HepG2 (cell line): ENCODE measurements around the gene GNPAT. TPM values are rescaled to one million over a fixed set of nuclear protein-coding genes. Genes with fewer than 3 reads are reported as not detected.

ENCODE experiments used
- ATAC-seq: fragments of 200-7000 bp; cut with Tn5 transposase; 3 replicates; pipeline ENCODE4 v1.9.1; 2020; ENCODE audit warnings: mild to moderate bottlenecking, moderate library complexity
- BruUV-seq: library from RNA; stranded (reverse); fragments of 400-500 nt; replicated peaks from 2 replicates; lab custom pipeline; 2021; lab: Mats Ljungman, UMichigan
- CTCF ChIA-PET: fragments of 300-600 bp; formaldehyde crosslinking; extraction: SDS; loops from one replicate; lab custom pipeline; 2021; ENCODE audit warnings: low total read pairs, inconsistent platforms, low intra/inter-chr PET ratio; lab: Yijun Ruan, JAX
- POLR2A ChIA-PET: fragments of 350-600 bp; sonication (Branson Sonifier 250); formaldehyde crosslinking; loops from one replicate; lab custom pipeline; 2020; ENCODE audit warnings: antibody characterized with exemption, inconsistent platforms; lab: Yijun Ruan, JAX
- DNase-seq: peaks from one replicate; pipeline ENCODE4 v3.0.0-alpha.2; 2015; ENCODE audit warnings: low spot score
- FAIRE-seq: peaks from 3 replicates; lab custom pipeline; 2011; peaks lifted over from hg19 to GRCh38; lab: Jason Lieb, UNC
- H2AFZ ChIP-seq: one replicate; pipeline ENCODE4 v1.6.1; 2011; ENCODE audit warnings: low read length, inconsistent platforms
- H3K27ac ChIP-seq: fragments of 300-600 bp; 3 replicates; pipeline ENCODE4 v1.8.0; 2011; ENCODE audit warnings: mixed run types, mild to moderate bottlenecking, mixed read lengths, low read length, inconsistent platforms; ENCODE audit not compliant: insufficient read depth; ENCODE audit errors: extremely low read length
- H3K27me3 ChIP-seq, 2 experiments: fragments of 200-600 bp in 1 of 2; 2 replicates in 1 of 2; 3 replicates in 1 of 2; pipeline versions ENCODE4 v1.6.0 to v1.8.0; 2011; ENCODE audit warnings: low read length in 2 of 2, mild to moderate bottlenecking in 2 of 2, moderate library complexity in 2 of 2, inconsistent platforms in 1 of 2; ENCODE audit not compliant: insufficient read depth in 2 of 2, control insufficient read depth in 1 of 2
- H3K36me3 ChIP-seq, 2 experiments: fragments of 200-600 bp in 1 of 2; replicated peaks in 1 of 2; 2 replicates in 1 of 2; 3 replicates in 1 of 2; pipeline versions ENCODE4 v1.5.1 to v1.8.0; 2011; ENCODE audit warnings: low read length in 2 of 2, inconsistent platforms in 1 of 2; ENCODE audit not compliant: insufficient read depth in 2 of 2, control insufficient read depth in 1 of 2
- H3K4me1 ChIP-seq: 2 replicates; pipeline ENCODE4 v1.5.1; 2012; ENCODE audit warnings: low read length, inconsistent platforms; ENCODE audit not compliant: insufficient read depth
- H3K4me2 ChIP-seq: 2 replicates; pipeline ENCODE4 v1.6.0; 2011; ENCODE audit warnings: low read depth, low read length, inconsistent platforms
- H3K4me3 ChIP-seq, 3 experiments: fragments of 200-600 bp in 1 of 3; sonication (generic), shearing (Covaris generic) in 1 of 3; replicated peaks in 1 of 3; 2 replicates each; pipeline ENCODE4 v1.5.1; 2011 to 2016; ENCODE audit warnings: low read length in 3 of 3, inconsistent platforms in 2 of 3, low read depth in 2 of 3, mild to moderate bottlenecking in 2 of 3, control low read depth in 1 of 3, mixed read lengths in 1 of 3; ENCODE audit not compliant: insufficient read depth in 1 of 3
- H3K79me2 ChIP-seq: one replicate; pipeline ENCODE4 v1.6.1; 2011; ENCODE audit warnings: low read length, inconsistent platforms; ENCODE audit not compliant: insufficient read depth
- H3K9ac ChIP-seq: 2 replicates; pipeline ENCODE4 v1.6.0; 2011; ENCODE audit warnings: mild to moderate bottlenecking, low read depth, low read length, inconsistent platforms; ENCODE audit not compliant: insufficient read depth
- H3K9me3 ChIP-seq: 2 replicates; pipeline ENCODE4 v1.5.1; 2012; ENCODE audit warnings: mild to moderate bottlenecking, low read length
- H4K20me1 ChIP-seq: 2 replicates; pipeline ENCODE4 v1.6.0; 2011; ENCODE audit warnings: inconsistent platforms, mild to moderate bottlenecking, low read length, moderate library complexity; ENCODE audit not compliant: insufficient read depth
- FOSL1 ChIP-seq: sonication (generic); formaldehyde crosslinking; IDR thresholded peaks from 2 replicates; pipeline ENCODE4 v1.9.0; 2021; ENCODE audit warnings: missing genetic modification reagents, borderline replicate concordance
- HOXA9 ChIP-seq: sonication (generic); formaldehyde crosslinking; IDR thresholded peaks from 2 replicates; pipeline ENCODE4 v1.8.1; 2022; ENCODE audit warnings: missing genetic modification reagents, mild to moderate bottlenecking, moderate library complexity, borderline replicate concordance
- NR2C2 ChIP-seq: sonication (generic); formaldehyde crosslinking; IDR thresholded peaks from 2 replicates; pipeline ENCODE4 v1.4.0; 2020; ENCODE audit warnings: missing genetic modification reagents, mild to moderate bottlenecking, moderate library complexity, borderline replicate concordance
- TMF1 ChIP-seq: sonication (generic); formaldehyde crosslinking; IDR thresholded peaks from 2 replicates; pipeline ENCODE4 v1.8.1; 2022; ENCODE audit warnings: low read depth, missing genetic modification reagents
- ZNF101 ChIP-seq: sonication (generic); formaldehyde crosslinking; IDR thresholded peaks from 2 replicates; pipeline ENCODE4 v1.4.0; 2020; ENCODE audit warnings: mild to moderate bottlenecking, low read depth, missing genetic modification reagents, borderline replicate concordance
- ZNF644 ChIP-seq: IDR thresholded peaks from 2 replicates; pipeline ENCODE4 v1.6.1; 2016; ENCODE audit warnings: low read depth
- WGBS: methylation state at CpG from one replicate; pipeline ENCODE4 v1.1.6; 2017; ENCODE audit warnings: low lambda C conversion rate; 5-methylcytosine and 5-hydroxymethylcytosine counted together
- in situ Hi-C: cut with HindIII; loops from 2 replicates; pipeline ENCODE4 v1.10.0; 2017; ENCODE audit warnings: low pct_unique_long_range_greater_than_20kb; ENCODE audit not compliant: extremely low pct_ligation_motif_present
- intact Hi-C: fragments of 100-400 bp; cut with micrococcal nuclease; formaldehyde crosslinking; loops from one replicate; pipeline ENCODE4 v1.10.0; 2022; ENCODE audit not compliant: unreplicated experiment
- polyA plus RNA-seq, 8 experiments: library from polyadenylated mRNA; depleted of rRNA in 3 of 8; stranded (reverse) in 7 of 8; unstranded in 1 of 8; fragments of >200 nt; fragmentation: Illumina TruSeq in 4 of 8; extraction: Trizol in 4 of 8; gene quantifications; 2 replicates each; pipeline versions ENCODE4 v1.2.1 to v1.2.3, GENCODE V29; 2011 to 2016; ENCODE audit warnings: low read depth in 4 of 8, missing spikeins in 1 of 8, mixed read lengths in 1 of 8; ENCODE audit not compliant: insufficient read depth in 1 of 8
- total RNA-seq, 5 experiments: library from RNA; depleted of rRNA; stranded (reverse); fragments of >200 nt; fragmentation: Illumina TruSeq; extraction: Trizol; gene quantifications; 2 replicates each; pipeline ENCODE4 v1.2.3, GENCODE V29; 2016; ENCODE audit warnings: low read depth in 1 of 5
- TF ChIP-seq, protein P1 (sequence below): IDR thresholded peaks from 2 replicates; pipeline ENCODE4 v1.4.0; 2020; ENCODE audit warnings: mild to moderate bottlenecking, missing genetic modification reagents
- TF ChIP-seq, protein P2 (sequence below): IDR thresholded peaks from 2 replicates; pipeline ENCODE4 v1.6.1; 2016; ENCODE audit warnings: mild to moderate bottlenecking

GNPAT gene
- total and polyA plus RNA-seq, 2 of the 13 experiments (the other 11 are each of a cell fraction or from before 2014, with no cell fraction given): 58.3 to 114 TPM

DNA sequence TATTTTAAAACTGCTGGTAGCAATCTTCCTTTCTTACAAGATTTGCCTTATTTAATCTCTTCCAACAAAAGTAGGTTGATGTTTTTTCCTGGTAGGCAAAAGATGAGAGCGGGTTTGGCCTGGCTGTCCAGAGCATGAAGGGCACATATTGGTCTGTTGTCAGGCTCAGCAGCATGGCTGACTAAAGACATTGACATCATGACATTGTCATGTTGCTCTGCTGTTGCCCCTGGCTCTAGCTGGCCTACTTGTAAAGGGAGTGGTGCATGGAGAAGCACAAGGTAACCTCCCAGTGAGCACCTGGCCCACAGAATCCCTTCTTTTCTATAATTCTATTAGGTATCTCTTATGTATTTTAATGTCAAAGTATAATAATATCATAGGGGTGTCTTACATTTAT, 23.6 kb downstream of the GNPAT start:
- ChIA-PET CTCF (no interaction called here), POLR2A (no interaction called here)
- no peak for DNase-seq
- H3K4me3 ChIP-seq: no peak overlapping the region
- intact Hi-C loops: no loop called here
- no peak overlapping the region for H3K9ac ChIP-seq
- H3K4me1 ChIP-seq: peaks cover 13% of the 10 kb centered on the region
- no peak overlapping the region for H3K27ac ChIP-seq
- no peaks in the 10 kb centered on the region for H4K20me1 ChIP-seq
- TF ChIP-seq HOXA9 (CRISPR knock-in tag) (no peak), FOSL1 (no peak), NR2C2 (no peak), TMF1 (no peak), ZNF101 (no peak), ZNF644 (CRISPR knock-in tag) (no peak)
- TF ChIP-seq, protein P1, sequence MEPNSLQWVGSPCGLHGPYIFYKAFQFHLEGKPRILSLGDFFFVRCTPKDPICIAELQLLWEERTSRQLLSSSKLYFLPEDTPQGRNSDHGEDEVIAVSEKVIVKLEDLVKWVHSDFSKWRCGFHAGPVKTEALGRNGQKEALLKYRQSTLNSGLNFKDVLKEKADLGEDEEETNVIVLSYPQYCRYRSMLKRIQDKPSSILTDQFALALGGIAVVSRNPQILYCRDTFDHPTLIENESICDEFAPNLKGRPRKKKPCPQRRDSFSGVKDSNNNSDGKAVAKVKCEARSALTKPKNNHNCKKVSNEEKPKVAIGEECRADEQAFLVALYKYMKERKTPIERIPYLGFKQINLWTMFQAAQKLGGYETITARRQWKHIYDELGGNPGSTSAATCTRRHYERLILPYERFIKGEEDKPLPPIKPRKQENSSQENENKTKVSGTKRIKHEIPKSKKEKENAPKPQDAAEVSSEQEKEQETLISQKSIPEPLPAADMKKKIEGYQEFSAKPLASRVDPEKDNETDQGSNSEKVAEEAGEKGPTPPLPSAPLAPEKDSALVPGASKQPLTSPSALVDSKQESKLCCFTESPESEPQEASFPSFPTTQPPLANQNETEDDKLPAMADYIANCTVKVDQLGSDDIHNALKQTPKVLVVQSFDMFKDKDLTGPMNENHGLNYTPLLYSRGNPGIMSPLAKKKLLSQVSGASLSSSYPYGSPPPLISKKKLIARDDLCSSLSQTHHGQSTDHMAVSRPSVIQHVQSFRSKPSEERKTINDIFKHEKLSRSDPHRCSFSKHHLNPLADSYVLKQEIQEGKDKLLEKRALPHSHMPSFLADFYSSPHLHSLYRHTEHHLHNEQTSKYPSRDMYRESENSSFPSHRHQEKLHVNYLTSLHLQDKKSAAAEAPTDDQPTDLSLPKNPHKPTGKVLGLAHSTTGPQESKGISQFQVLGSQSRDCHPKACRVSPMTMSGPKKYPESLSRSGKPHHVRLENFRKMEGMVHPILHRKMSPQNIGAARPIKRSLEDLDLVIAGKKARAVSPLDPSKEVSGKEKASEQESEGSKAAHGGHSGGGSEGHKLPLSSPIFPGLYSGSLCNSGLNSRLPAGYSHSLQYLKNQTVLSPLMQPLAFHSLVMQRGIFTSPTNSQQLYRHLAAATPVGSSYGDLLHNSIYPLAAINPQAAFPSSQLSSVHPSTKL: no peak
- TF ChIP-seq, protein P2, sequence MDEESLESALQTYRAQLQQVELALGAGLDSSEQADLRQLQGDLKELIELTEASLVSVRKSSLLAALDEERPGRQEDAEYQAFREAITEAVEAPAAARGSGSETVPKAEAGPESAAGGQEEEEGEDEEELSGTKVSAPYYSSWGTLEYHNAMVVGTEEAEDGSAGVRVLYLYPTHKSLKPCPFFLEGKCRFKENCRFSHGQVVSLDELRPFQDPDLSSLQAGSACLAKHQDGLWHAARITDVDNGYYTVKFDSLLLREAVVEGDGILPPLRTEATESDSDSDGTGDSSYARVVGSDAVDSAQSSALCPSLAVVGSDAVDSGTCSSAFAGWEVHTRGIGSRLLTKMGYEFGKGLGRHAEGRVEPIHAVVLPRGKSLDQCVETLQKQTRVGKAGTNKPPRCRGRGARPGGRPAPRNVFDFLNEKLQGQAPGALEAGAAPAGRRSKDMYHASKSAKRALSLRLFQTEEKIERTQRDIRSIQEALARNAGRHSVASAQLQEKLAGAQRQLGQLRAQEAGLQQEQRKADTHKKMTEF (CRISPR knock-in tag): no peak
- WGBS: 100% methylated on average over 1 of the region's 1 CpG
- ATAC-seq: no peak
- H2AFZ ChIP-seq: no peak overlapping the region
- FAIRE-seq: no peak
- BruUV-seq: no TSS peak
- no peaks in the 10 kb centered on the region for H3K27me3 ChIP-seq
- peaks cover 19 to 68% of the 10 kb centered on the region in 2 experiments for H3K36me3 ChIP-seq
- H3K4me2 ChIP-seq: no peak overlapping the region
- H3K79me2 ChIP-seq: peaks cover 3% of the 10 kb centered on the region
- no peaks in the 10 kb centered on the region for H3K9me3 ChIP-seq
- in situ Hi-C loops: no loop called here
